MM.1S (cell line): ENCODE data around the gene PIMREG.

Experiments used
- CTCF ChIP-seq: fragments of 300-600 bp; sonication (generic); IDR thresholded peaks from 2 replicates; pipeline ENCODE4 v1.5.1; 2016; ENCODE audit warnings: antibody characterized with exemption, low read length, mixed read lengths
- EZH2 ChIP-seq: fragments of 300-600 bp; sonication (generic); optimal IDR thresholded peaks from 2 replicates; pipeline ENCODE3; 2017; ENCODE audit warnings: low read depth, mild to moderate bottlenecking, antibody characterized with exemption, low read length, mixed read lengths

GRCh38 chr17:6463616-6464445, 19.6 kb downstream of the PIMREG start:
- TF ChIP-seq EZH2 (no peak), CTCF (no peak)
